GM23338 (cell line): ENCODE measurements around the gene PTGIS. TPM values are rescaled to one million over a fixed set of nuclear protein-coding genes. Genes with fewer than 3 reads are reported as not detected.

Source experiments
- ATAC-seq: fragments of 200-7000 bp; cut with Tn5 transposase; 3 replicates; pipeline ENCODE4 v1.9.1; 2020
- DNase-seq: peaks from one replicate; pipeline ENCODE4 v3.0.0-alpha.2; 2015; ENCODE audit warnings: low spot score
- H2AFZ ChIP-seq: fragments of 200-600 bp; sonication (generic); 2 replicates; pipeline ENCODE4 v1.8.0; 2016; ENCODE audit warnings: antibody characterized with exemption, mild to moderate bottlenecking, moderate library complexity
- H3F3A ChIP-seq: fragments of 200-600 bp; sonication (generic); replicated peaks from 2 replicates; pipeline ENCODE4 v1.8.0; 2017; ENCODE audit warnings: antibody characterized with exemption, mixed run types, low read depth
- H3K27ac ChIP-seq: fragments of 200-600 bp; sonication (generic); 2 replicates; pipeline ENCODE4 v1.6.1; 2016; ENCODE audit warnings: low read depth
- H3K27me3 ChIP-seq: fragments of 200-600 bp; sonication (generic); 2 replicates; pipeline ENCODE4 v1.8.0; 2016; ENCODE audit warnings: mild to moderate bottlenecking, mixed run types, moderate library complexity; ENCODE audit not compliant: insufficient read depth
- H3K36me3 ChIP-seq: fragments of 200-600 bp; sonication (generic); 2 replicates; pipeline ENCODE4 v1.8.0; 2016; ENCODE audit warnings: mild to moderate bottlenecking; ENCODE audit not compliant: insufficient read depth
- H3K4me1 ChIP-seq: fragments of 200-600 bp; sonication (generic); 2 replicates; pipeline ENCODE4 v1.8.0; 2016; ENCODE audit warnings: mild to moderate bottlenecking, moderate library complexity; ENCODE audit not compliant: insufficient read depth
- H3K4me2 ChIP-seq: fragments of 200-600 bp; sonication (generic); 2 replicates; pipeline ENCODE4 v1.7.1; 2017; ENCODE audit warnings: mixed run types
- H3K4me3 ChIP-seq: fragments of 200-600 bp; sonication (generic); 2 replicates; pipeline ENCODE4 v1.6.1; 2016; ENCODE audit warnings: mixed run types
- H3K79me2 ChIP-seq: fragments of 200-600 bp; sonication (generic); replicated peaks from 2 replicates; pipeline ENCODE4 v1.8.0; 2017; ENCODE audit warnings: mild to moderate bottlenecking; ENCODE audit not compliant: insufficient read depth
- H3K9me2 ChIP-seq: fragments of 200-600 bp; sonication (generic); 2 replicates; pipeline ENCODE4 v1.8.0; 2017; ENCODE audit not compliant: insufficient read depth
- H4K20me1 ChIP-seq: fragments of 200-600 bp; sonication (generic); replicated peaks from 2 replicates; pipeline ENCODE4 v1.8.0; 2017; ENCODE audit warnings: mild to moderate bottlenecking; ENCODE audit not compliant: insufficient read depth
- H3K27ac Mint-ChIP-seq: 2 replicates; pipeline ENCODE4 v1.8.0; 2020; ENCODE audit warnings: inconsistent platforms, mild to moderate bottlenecking, moderate library complexity, mixed read lengths
- H3K27me3 Mint-ChIP-seq: 3 replicates; pipeline ENCODE4 v1.8.0; 2022; ENCODE audit warnings: low read depth, mild to moderate bottlenecking, moderate library complexity, mixed read lengths, inconsistent platforms; ENCODE audit not compliant: insufficient read depth, poor library complexity
- H3K36me3 Mint-ChIP-seq: 3 replicates; pipeline ENCODE4 v1.8.0; 2021; ENCODE audit warnings: low read depth, mild to moderate bottlenecking, inconsistent platforms, moderate library complexity, mixed read lengths
- H3K4me1 Mint-ChIP-seq: 3 replicates; pipeline ENCODE4 v1.8.0; 2020; ENCODE audit warnings: mild to moderate bottlenecking, inconsistent platforms, mixed read lengths
- H3K4me3 Mint-ChIP-seq: 3 replicates; pipeline ENCODE4 v1.8.0; 2021; ENCODE audit warnings: moderate library complexity, mild to moderate bottlenecking, inconsistent platforms, mixed read lengths
- H3K9me3 Mint-ChIP-seq: 3 replicates; pipeline ENCODE4 v1.8.0; 2020; ENCODE audit warnings: moderate library complexity, mild to moderate bottlenecking, inconsistent platforms, mixed read lengths
- CREB1 ChIP-seq: fragments of 250-450 bp; sonication (Bioruptor Pico); IDR thresholded peaks from 2 replicates; pipeline ENCODE4 v1.5.0; 2020; ENCODE audit warnings: low read depth, mild to moderate bottlenecking, moderate library complexity
- CTCF ChIP-seq, 2 experiments: fragments of 200-600 bp in 1 of 2; sonication (generic) in 1 of 2; conservative IDR thresholded peaks; 2 replicates each; pipeline versions ENCODE4 v1.5.1 to v1.6.1; 2016 to 2017; ENCODE audit warnings: antibody characterized with exemption in 2 of 2, low read depth in 2 of 2, mild to moderate bottlenecking in 2 of 2, moderate library complexity in 1 of 2
- ETS1 ChIP-seq: IDR thresholded peaks from 2 replicates; pipeline ENCODE4 v1.6.1; 2016; ENCODE audit warnings: antibody characterized with exemption
- EZH2phosphoT487 ChIP-seq: fragments of 200-600 bp; sonication (generic); IDR thresholded peaks from one replicate; pipeline ENCODE4 v1.8.1; 2018; ENCODE audit warnings: antibody characterized with exemption; ENCODE audit not compliant: unreplicated experiment
- NANOG ChIP-seq: IDR thresholded peaks from 2 replicates; pipeline ENCODE4 v1.6.1; 2016; ENCODE audit warnings: antibody characterized with exemption, borderline replicate concordance
- POLR2AphosphoS5 ChIP-seq: IDR thresholded peaks from 2 replicates; pipeline ENCODE4 v1.6.1; 2016; ENCODE audit warnings: antibody characterized with exemption, low read depth
- ZNF331 ChIP-seq: fragments of 250-450 bp; sonication (Bioruptor Pico); IDR thresholded peaks from 2 replicates; pipeline ENCODE4 v1.5.0; 2020; ENCODE audit warnings: low read depth, mild to moderate bottlenecking, moderate library complexity
- ZNF462 ChIP-seq: fragments of 250-450 bp; sonication (Bioruptor Pico); IDR thresholded peaks from 2 replicates; pipeline ENCODE4 v1.5.0; 2020; ENCODE audit warnings: mild to moderate bottlenecking, moderate library complexity
- polyA plus RNA-seq: library from polyadenylated mRNA; unstranded; fragments of >200 nt; fragmentation: Nextera tagmentation; extraction: Ambion mirVana; gene quantifications from 2 replicates; pipeline ENCODE4 v1.2.1, GENCODE V29; 2016
- total RNA-seq: library from RNA; depleted of rRNA; stranded (reverse); fragments of >200 nt; shearing (Covaris generic); gene quantifications from 2 replicates; pipeline ENCODE4 v1.2.3, GENCODE V29; 2014

The PTGIS gene
- total and polyA plus RNA-seq, 2 experiments from 2014 or later = 6.6 to 28.7 TPM

GRCh38 chr20:49592120-49592519, 24.2 kb upstream of the PTGIS start:
- no peaks in the 10 kb centered on the region for H3K9me2 ChIP-seq

More at GRCh38 chr20:49592120-49592519, 24.2 kb upstream of the PTGIS start:
- Histone ChIP-seq H2AFZ (no peak overlapping the region), H3K79me2 (no peaks in the 10 kb centered on the region), H3K27me3 (no peaks in the 10 kb centered on the region), H3K27ac (no peak overlapping the region), H3K4me3 (no peak overlapping the region), H3K36me3 (no peaks in the 10 kb centered on the region), H3K4me2 (no peak overlapping the region), H3K4me1 (no peaks in the 10 kb centered on the region), H4K20me1 (no peaks in the 10 kb centered on the region), H3F3A (no peaks in the 10 kb centered on the region)
- Mint-ChIP-seq H3K4me1 (peaks cover 5% of the 10 kb centered on the region), H3K36me3 (no peaks in the 10 kb centered on the region), H3K27me3 (peaks cover 5% of the 10 kb centered on the region), H3K9me3 (no peaks in the 10 kb centered on the region), H3K4me3 (no peak overlapping the region), H3K27ac (no peak overlapping the region)
- ATAC-seq = no peak
- TF ChIP-seq ZNF462 (CRISPR knock-in tag) = no peak
- no peak for TF ChIP-seq CTCF (conservative IDR thresholded peaks at IDR 0.05; ENCODE audit: low read depth in 2 of 2)
- TF ChIP-seq POLR2AphosphoS5 = no peak
- TF ChIP-seq CREB1 = no peak
- TF ChIP-seq ZNF331 (CRISPR knock-in tag) = no peak
- TF ChIP-seq NANOG = no peak
- no peak for TF ChIP-seq EZH2phosphoT487
- TF ChIP-seq ETS1 = no peak
- DNase-seq = no peak
